Liver (tissue), 9 donors: ENCODE measurements around the gene CROT. TPM values are rescaled to one million over a fixed set of nuclear protein-coding genes. Genes with fewer than 3 reads are reported as not detected.

ENCODE experiments used
- DNase-seq: peaks from one replicate; pipeline ENCODE4 v3.0.0-alpha.2; 2017; ENCODE audit warnings: low spot score
- H3K27ac ChIP-seq, 2 donors: one replicate each; pipeline ENCODE4 v1.7.0; 2013; ENCODE audit warnings: inconsistent platforms in 2 of 2, low read length in 2 of 2, control low read depth in 1 of 2, low read depth in 1 of 2, mild to moderate bottlenecking in 1 of 2
- H3K27me3 ChIP-seq, 4 donors: one replicate each; pipeline versions ENCODE4 v1.6.1 to v1.7.0; 2013; ENCODE audit warnings: low read length in 3 of 4, inconsistent platforms in 1 of 4, mild to moderate bottlenecking in 1 of 4, moderate library complexity in 1 of 4; ENCODE audit not compliant: control insufficient read depth in 4 of 4, insufficient read depth in 4 of 4
- H3K36me3 ChIP-seq, 4 donors: one replicate each; pipeline versions ENCODE4 v1.6.1 to v1.7.0; 2013; ENCODE audit warnings: low read length in 3 of 4, mild to moderate bottlenecking in 3 of 4, low read depth in 1 of 4, moderate library complexity in 1 of 4; ENCODE audit not compliant: control insufficient read depth in 4 of 4, insufficient read depth in 3 of 4
- H3K4me1 ChIP-seq, 4 donors: one replicate each; pipeline versions ENCODE4 v1.6.1 to v1.7.0; 2013; ENCODE audit warnings: low read length in 3 of 4, mild to moderate bottlenecking in 3 of 4, moderate library complexity in 1 of 4; ENCODE audit not compliant: control insufficient read depth in 4 of 4, insufficient read depth in 4 of 4
- H3K4me3 ChIP-seq, 3 donors: one replicate each; pipeline versions ENCODE4 v1.6.1 to v1.7.0; 2013; ENCODE audit warnings: low read length in 3 of 3, control low read depth in 1 of 3, low read depth in 1 of 3, mild to moderate bottlenecking in 1 of 3
- H3K9ac ChIP-seq, 2 donors: one replicate each; pipeline ENCODE4 v1.7.0; 2013; ENCODE audit warnings: low read length in 2 of 2, mild to moderate bottlenecking in 2 of 2, moderate library complexity in 2 of 2, control low read depth in 1 of 2, low read depth in 1 of 2
- H3K9me3 ChIP-seq, 4 donors: one replicate each; pipeline versions ENCODE4 v1.6.1 to v1.7.0; 2013; ENCODE audit warnings: low read length in 3 of 4; ENCODE audit not compliant: control insufficient read depth in 4 of 4
- ATF3 ChIP-seq: IDR thresholded peaks from 2 replicates; pipeline ENCODE4 v1.6.1; 2016; ENCODE audit warnings: antibody characterized with exemption
- CTCF ChIP-seq: fragments of 150-350 bp; IDR thresholded peaks from 2 replicates; pipeline ENCODE4 v1.5.1; 2017; ENCODE audit warnings: improper control_type of control experiment, low read depth, low read length; ENCODE audit not compliant: missing input control
- EGR1 ChIP-seq, 2 donors: IDR thresholded peaks; 2 replicates each; pipeline ENCODE4 v1.6.1; 2016 to 2018; ENCODE audit warnings: antibody characterized with exemption in 2 of 2, low read depth in 2 of 2
- FOXA1 ChIP-seq: IDR thresholded peaks from 2 replicates; pipeline ENCODE4 v1.6.1; 2016; ENCODE audit warnings: antibody characterized with exemption
- FOXA2 ChIP-seq: IDR thresholded peaks from 2 replicates; pipeline ENCODE4 v1.6.1; 2016; ENCODE audit warnings: antibody characterized with exemption
- GABPA ChIP-seq, 2 donors: IDR thresholded peaks in 1 of 2; conservative IDR thresholded peaks in 1 of 2; 2 replicates each; pipeline ENCODE4 v1.6.1; 2016; ENCODE audit warnings: antibody characterized with exemption in 2 of 2, mild to moderate bottlenecking in 1 of 2, moderate library complexity in 1 of 2
- HNF4A ChIP-seq, 2 donors: conservative IDR thresholded peaks; 2 replicates each; pipeline ENCODE4 v1.6.1; 2016; ENCODE audit warnings: antibody characterized with exemption in 2 of 2, mild to moderate bottlenecking in 2 of 2
- HNF4G ChIP-seq: IDR thresholded peaks from 2 replicates; pipeline ENCODE4 v1.6.1; 2016; ENCODE audit warnings: antibody characterized with exemption
- JUND ChIP-seq, 2 donors: IDR thresholded peaks; 2 replicates each; pipeline ENCODE4 v1.6.1; 2016; ENCODE audit warnings: antibody characterized with exemption in 2 of 2
- MAX ChIP-seq: IDR thresholded peaks from 2 replicates; pipeline ENCODE4 v1.6.1; 2016; ENCODE audit warnings: antibody characterized with exemption
- NR2F2 ChIP-seq: IDR thresholded peaks from 2 replicates; pipeline ENCODE4 v1.6.1; 2016; ENCODE audit warnings: antibody characterized with exemption
- RAD21 ChIP-seq, 2 donors: IDR thresholded peaks; 2 replicates each; pipeline ENCODE4 v1.6.1; 2016; ENCODE audit warnings: antibody characterized with exemption in 2 of 2, mild to moderate bottlenecking in 2 of 2
- RXRA ChIP-seq, 2 donors: IDR thresholded peaks; 2 replicates each; pipeline ENCODE4 v1.6.1; 2017 to 2018; ENCODE audit warnings: antibody characterized with exemption in 2 of 2, mild to moderate bottlenecking in 1 of 2
- SP1 ChIP-seq: IDR thresholded peaks from 2 replicates; pipeline ENCODE4 v1.6.1; 2018; ENCODE audit warnings: antibody characterized with exemption, mild to moderate bottlenecking
- TAF1 ChIP-seq: conservative IDR thresholded peaks from 2 replicates; pipeline ENCODE4 v1.6.1; 2016; ENCODE audit warnings: antibody characterized with exemption, mild to moderate bottlenecking
- YY1 ChIP-seq: IDR thresholded peaks from 2 replicates; pipeline ENCODE4 v1.6.1; 2016; ENCODE audit warnings: antibody characterized with exemption, mild to moderate bottlenecking
- ZBTB33 ChIP-seq: IDR thresholded peaks from 2 replicates; pipeline ENCODE4 v1.6.1; 2016; ENCODE audit warnings: antibody characterized with exemption
- WGBS: extraction: QIAGEN DNeasy Blood & Tissue Kit; methylation state at CpG from one replicate; pipeline ENCODE4 v1.1.7; 2013; 5-methylcytosine and 5-hydroxymethylcytosine counted together
- polyA plus RNA-seq, 2 donors: library from polyadenylated mRNA; stranded (reverse) in 1 of 2; unstranded in 1 of 2; fragments of 200-250 nt in 1 of 2; fragments of >200 nt in 1 of 2; fragmentation: Nextera tagmentation in 1 of 2; extraction: Ambion mirVana in 1 of 2; gene quantifications; one replicate each; pipeline versions ENCODE4 v1.2.1 to v1.2.3, GENCODE V29; 2013 to 2015
- total RNA-seq, 2 donors: library from RNA; depleted of rRNA; stranded (reverse); fragments of >200 nt; gene quantifications; one replicate each; pipeline ENCODE4 v1.2.3, GENCODE V29; 2014
- TF ChIP-seq, protein P1 (sequence below): IDR thresholded peaks from 2 replicates; pipeline ENCODE4 v1.6.1; 2016; ENCODE audit warnings: antibody characterized with exemption, mild to moderate bottlenecking
- donor health status: healthy.
- donor health status: healthy.
- donor health status: healthy.
- donor health status: healthy.
- donor health status: healthy.

CROT gene
- total and polyA plus RNA-seq, 4 donors, result 10.6 to 45.1 (median 32.9) TPM

GRCh38 chr7:87312215-87312865, 33.1 kb upstream of the CROT start:
- Histone ChIP-seq H3K4me1 (peaks cover 0 to 6% (median 2%) of the 10 kb centered on the region in 4 donors), H3K27me3 (no peaks in the 10 kb centered on the region), H3K4me3 (no peak overlapping the region), H3K9ac (no peak overlapping the region), H3K36me3 (no peaks in the 10 kb centered on the region), H3K27ac (no peak overlapping the region), H3K9me3 (no peaks in the 10 kb centered on the region)
- DNase-seq, result peak; percentile 64
- 10% methylated on average over 2 of the region's 2 CpGs for WGBS
- TF ChIP-seq RXRA (IDR thresholded peaks at IDR 0.05) (peak in 1 of 2 donors; percentile 56), TAF1 (no peak), EGR1 (IDR thresholded peaks at IDR 0.05; ENCODE audit: low read depth in 2 of 2) (no peak), YY1 (no peak), ZBTB33 (no peak), SP1 (no peak), RAD21 (IDR thresholded peaks at IDR 0.05) (peak; percentile 100), ATF3 (no peak), JUND (IDR thresholded peaks at IDR 0.05) (no peak), CTCF (peak; percentile 98), MAX (no peak), GABPA (IDR thresholded peaks at IDR 0.05 in 1 of 2, conservative IDR thresholded peaks at IDR 0.05 in 1 of 2) (no peak), HNF4A (conservative IDR thresholded peaks at IDR 0.05) (peak in 1 of 2 donors; percentile 22), NR2F2 (no peak), FOXA2 (no peak), HNF4G (no peak), FOXA1 (no peak)
- TF ChIP-seq, protein P1, sequence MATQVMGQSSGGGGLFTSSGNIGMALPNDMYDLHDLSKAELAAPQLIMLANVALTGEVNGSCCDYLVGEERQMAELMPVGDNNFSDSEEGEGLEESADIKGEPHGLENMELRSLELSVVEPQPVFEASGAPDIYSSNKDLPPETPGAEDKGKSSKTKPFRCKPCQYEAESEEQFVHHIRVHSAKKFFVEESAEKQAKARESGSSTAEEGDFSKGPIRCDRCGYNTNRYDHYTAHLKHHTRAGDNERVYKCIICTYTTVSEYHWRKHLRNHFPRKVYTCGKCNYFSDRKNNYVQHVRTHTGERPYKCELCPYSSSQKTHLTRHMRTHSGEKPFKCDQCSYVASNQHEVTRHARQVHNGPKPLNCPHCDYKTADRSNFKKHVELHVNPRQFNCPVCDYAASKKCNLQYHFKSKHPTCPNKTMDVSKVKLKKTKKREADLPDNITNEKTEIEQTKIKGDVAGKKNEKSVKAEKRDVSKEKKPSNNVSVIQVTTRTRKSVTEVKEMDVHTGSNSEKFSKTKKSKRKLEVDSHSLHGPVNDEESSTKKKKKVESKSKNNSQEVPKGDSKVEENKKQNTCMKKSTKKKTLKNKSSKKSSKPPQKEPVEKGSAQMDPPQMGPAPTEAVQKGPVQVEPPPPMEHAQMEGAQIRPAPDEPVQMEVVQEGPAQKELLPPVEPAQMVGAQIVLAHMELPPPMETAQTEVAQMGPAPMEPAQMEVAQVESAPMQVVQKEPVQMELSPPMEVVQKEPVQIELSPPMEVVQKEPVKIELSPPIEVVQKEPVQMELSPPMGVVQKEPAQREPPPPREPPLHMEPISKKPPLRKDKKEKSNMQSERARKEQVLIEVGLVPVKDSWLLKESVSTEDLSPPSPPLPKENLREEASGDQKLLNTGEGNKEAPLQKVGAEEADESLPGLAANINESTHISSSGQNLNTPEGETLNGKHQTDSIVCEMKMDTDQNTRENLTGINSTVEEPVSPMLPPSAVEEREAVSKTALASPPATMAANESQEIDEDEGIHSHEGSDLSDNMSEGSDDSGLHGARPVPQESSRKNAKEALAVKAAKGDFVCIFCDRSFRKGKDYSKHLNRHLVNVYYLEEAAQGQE, result no peak
